Measurements from ENCODE around the gene PLCD1. TPM values are rescaled to one million over a fixed set of nuclear protein-coding genes. Genes with fewer than 3 reads are reported as not detected.

Gene PLCD1
- total and polyA plus RNA-seq, 2 of the 13 experiments (the other 11 are each of a cell fraction or from before 2014, with no cell fraction given): 10.1 to 12.4 TPM

GRCh38 chr3:38021196-38021595, 8.2 kb downstream of the PLCD1 start:
- Histone ChIP-seq H3K9ac (ENCODE audit: insufficient read depth, low read depth, low read length) (no peak overlapping the region), H3K79me2 (ENCODE audit: insufficient read depth, low read length) (no peaks in the 10 kb centered on the region), H3K4me2 (ENCODE audit: low read depth, low read length) (no peak overlapping the region), H2AFZ (ENCODE audit: low read length) (no peak overlapping the region), H4K20me1 (ENCODE audit: insufficient read depth, low read length) (no peaks in the 10 kb centered on the region), H3K9me3 (ENCODE audit: low read length) (no peaks in the 10 kb centered on the region), H3K4me3 (replicated peaks in 1 of 3; ENCODE audit: insufficient read depth in 1 of 3, low read depth in 2 of 3, low read length in 3 of 3) (no peak overlapping the region), H3K27ac (ENCODE audit: extremely low read length, insufficient read depth, low read length) (no peak overlapping the region), H3K4me1 (ENCODE audit: insufficient read depth, low read length) (peaks cover 84% of the 10 kb centered on the region), H3K36me3 (replicated peaks in 1 of 2; ENCODE audit: control insufficient read depth in 1 of 2, insufficient read depth in 2 of 2, low read length in 2 of 2) (peaks cover 1 to 4% of the 10 kb centered on the region in 2 experiments; a peak in 3 of 5 replicates), H3K27me3 (ENCODE audit: control insufficient read depth in 1 of 2, insufficient read depth in 2 of 2, low read length in 2 of 2) (no peaks in the 10 kb centered on the region)
- in situ Hi-C loops (cut with HindIII; ENCODE audit: extremely low pct_ligation_motif_present, low pct_unique_long_range_greater_than_20kb): no loop called here
- TF ChIP-seq SETDB1 (CRISPR knock-in tag; IDR thresholded peaks at IDR 0.05; ENCODE audit: borderline replicate concordance): no peak
- ChIA-PET POLR2A (no interaction called here), CTCF (ENCODE audit: low intra/inter-chr PET ratio, low total read pairs) (no interaction called here)
- WGBS (ENCODE audit: low lambda C conversion rate): 100% methylated on average over 2 of the region's 4 CpGs
- ATAC-seq: no peak
- FAIRE-seq: no peak
- no peak for DNase-seq (ENCODE audit: low spot score)
- no TSS peak for BruUV-seq (replicated peaks)
- intact Hi-C loops (cut with micrococcal nuclease; ENCODE audit: unreplicated experiment): no loop called here

GRCh38 chr3:38020342-38020726, 9.1 kb downstream of the PLCD1 start:
- no peak for FAIRE-seq
- no peaks in the 10 kb centered on the region for H3K79me2 ChIP-seq (ENCODE audit: insufficient read depth, low read length)
- intact Hi-C loops (cut with micrococcal nuclease; ENCODE audit: unreplicated experiment) (no loop called here), in situ Hi-C loops (cut with HindIII; ENCODE audit: extremely low pct_ligation_motif_present, low pct_unique_long_range_greater_than_20kb) (no loop called here)
- no peak for TF ChIP-seq ZNF567 (CRISPR knock-in tag; IDR thresholded peaks at IDR 0.05; ENCODE audit: borderline replicate concordance)
- no peak for TF ChIP-seq BCL3 (CRISPR knock-in tag; IDR thresholded peaks at IDR 0.05)
- TF ChIP-seq MAF1 (CRISPR knock-in tag; IDR thresholded peaks at IDR 0.05; ENCODE audit: borderline replicate concordance): no peak
- TF ChIP-seq ZBTB10 (CRISPR knock-in tag; IDR thresholded peaks at IDR 0.05; ENCODE audit: borderline replicate concordance): no peak
- no peak for TF ChIP-seq TIGD3 (CRISPR knock-in tag; IDR thresholded peaks at IDR 0.05; ENCODE audit: borderline replicate concordance)
- TF ChIP-seq ZNF580 (CRISPR knock-in tag; IDR thresholded peaks at IDR 0.05; ENCODE audit: borderline replicate concordance, low read depth): no peak
- TF ChIP-seq ZNF263 (CRISPR knock-in tag; IDR thresholded peaks at IDR 0.05): peak; percentile 74; the same call in 1 of the 2 replicates
- no peak for TF ChIP-seq SALL1 (CRISPR knock-in tag; IDR thresholded peaks at IDR 0.05)
- no peak for TF ChIP-seq ZNF292 (CRISPR knock-in tag; IDR thresholded peaks at IDR 0.05; ENCODE audit: borderline replicate concordance, low read depth)
- H2AFZ ChIP-seq (ENCODE audit: low read length): no peak overlapping the region
- no peaks in the 10 kb centered on the region for H4K20me1 ChIP-seq (ENCODE audit: insufficient read depth, low read length)
- 54% methylated on average over 3 of the region's 3 CpGs for WGBS (ENCODE audit: low lambda C conversion rate)
- peaks cover 5 to 11% of the 10 kb centered on the region in 2 experiments; a peak in 3 of 5 replicates for H3K36me3 ChIP-seq (replicated peaks in 1 of 2; ENCODE audit: control insufficient read depth in 1 of 2, insufficient read depth in 2 of 2, low read length in 2 of 2)
- H3K4me2 ChIP-seq (ENCODE audit: low read depth, low read length): no peak overlapping the region
- BruUV-seq (replicated peaks): no TSS peak
- no peaks in the 10 kb centered on the region for H3K9me3 ChIP-seq (ENCODE audit: low read length)
- H3K4me1 ChIP-seq (ENCODE audit: insufficient read depth, low read length): peaks cover 76% of the 10 kb centered on the region
- ATAC-seq: no peak
- H3K27ac ChIP-seq (ENCODE audit: extremely low read length, insufficient read depth, low read length): no peak overlapping the region
- H3K9ac ChIP-seq (ENCODE audit: insufficient read depth, low read depth, low read length): no peak overlapping the region
- ChIA-PET POLR2A (interaction anchor here (0.7 kb wide), 1 partner anchor 17 kb away, joined by 4 read pairs; no protein-coding TSS in a partner anchor), CTCF (ENCODE audit: low intra/inter-chr PET ratio, low total read pairs) (no interaction called here)
- DNase-seq (ENCODE audit: low spot score): no peak
- no peak overlapping the region for H3K4me3 ChIP-seq (replicated peaks in 1 of 3; ENCODE audit: insufficient read depth in 1 of 3, low read depth in 2 of 3, low read length in 3 of 3)
- no peaks in the 10 kb centered on the region for H3K27me3 ChIP-seq (ENCODE audit: control insufficient read depth in 1 of 2, insufficient read depth in 2 of 2, low read length in 2 of 2)

Data from HepG2 (cell line).